Activated CD4-positive, CD25-positive, alpha-beta regulatory T cell (primary cell): ENCODE data around the gene TMEM52B.
"Not testable (repeated sequence)": the region's sequence is repeated elsewhere in the genome, so short reads cannot be mapped to it uniquely, and the experiment has no call there.

ENCODE experiments used
- DNase-seq, 4 experiments: peaks; one replicate each; lab custom pipeline; 2025; lab: John Stamatoyannopoulos, UW

TMEM52B gene

GRCh38 chr12:10171973-10172728, 6.7 kb upstream of the TMEM52B start, which contains the start of gene OLR1:
TSS of gene OLR1 (minus strand) at chr12:10172132. CDS start at chr12:10172077, 55 bp downstream.
- DNase-seq: no peak

GRCh38 chr12:10174986-10175614, 3.7 kb upstream of the TMEM52B start:
- DNase-seq: no peak

- DNase-seq: no peak
Measured at GRCh38 chr12:10175846-10176636, 2.8 kb upstream of the TMEM52B start.

- no peak for DNase-seq
Measured at GRCh38 chr12:10179776-10180181, 947 bp downstream of the TMEM52B start.

- DNase-seq: no peak
Measured at GRCh38 chr12:10182354-10183049, 3.7 kb downstream of the TMEM52B start.

- no peak for DNase-seq
Measured at GRCh38 chr12:10184261-10184843, 5.5 kb downstream of the TMEM52B start.

- DNase-seq: no peak
Measured at GRCh38 chr12:10186299-10186698, 7.5 kb downstream of the TMEM52B start.

- not testable (repeated sequence) for DNase-seq
Measured at GRCh38 chr12:10186958-10187357, 8.1 kb downstream of the TMEM52B start.

GRCh38 chr12:10189653-10190052, 10.8 kb downstream of the TMEM52B start:
- no peak for DNase-seq

GRCh38 chr12:10190558-10191388, 11.9 kb downstream of the TMEM52B start:
- peak in 1 of 4 experiments; percentile 9 for DNase-seq

GRCh38 chr12:10191865-10192264, 13.0 kb downstream of the TMEM52B start:
- no peak for DNase-seq

- no peak for DNase-seq
Measured at GRCh38 chr12:10194160-10194670, 15.4 kb downstream of the TMEM52B start.

GRCh38 chr12:10196210-10196609, 17.4 kb downstream of the TMEM52B start:
- DNase-seq: no peak

- no peak for DNase-seq
Measured at GRCh38 chr12:10197879-10198278, 19.0 kb downstream of the TMEM52B start.

- not testable (repeated sequence) for DNase-seq
Measured at GRCh38 chr12:10204495-10204894, 25.7 kb downstream of the TMEM52B start.

- no peak for DNase-seq
Measured at GRCh38 chr12:10205220-10205807, 26.5 kb downstream of the TMEM52B start.

GRCh38 chr12:10207136-10207535, 28.3 kb downstream of the TMEM52B start:
- no peak for DNase-seq

- no peak for DNase-seq
Measured at GRCh38 chr12:10210225-10210624, 31.4 kb downstream of the TMEM52B start.

GRCh38 chr12:10211101-10211939, 32.5 kb downstream of the TMEM52B start:
- no peak for DNase-seq
